ENCODE results near the gene MED13L.
A peak's percentile ranks its signal among the peaks of the same experiment; 100 is the strongest.

The MED13L gene

GRCh38 chr12:116089080-116089479 lies 188.4 kb downstream of the MED13L start:
- no peak for DNase-seq (ENCODE audit: low read depth)

- DNase-seq (ENCODE audit: low read depth), result no peak
These were observed 189.5 kb downstream of the MED13L start for GRCh38 chr12:116087962-116088361.

GRCh38 chr12:116087399-116087798 lies 190.1 kb downstream of the MED13L start:
- DNase-seq (ENCODE audit: low read depth), result no peak

- no peak for DNase-seq (ENCODE audit: low read depth)
These were observed 197.1 kb downstream of the MED13L start for GRCh38 chr12:116080415-116080814.

GRCh38 chr12:116078396-116078795 lies 199.1 kb downstream of the MED13L start:
- DNase-seq (ENCODE audit: low read depth), result no peak

GRCh38 chr12:116077431-116077830 lies 200.1 kb downstream of the MED13L start:
- DNase-seq (ENCODE audit: low read depth), result no peak

- no peak for DNase-seq (ENCODE audit: low read depth)
These were observed 201.1 kb downstream of the MED13L start for GRCh38 chr12:116076399-116076798.

GRCh38 chr12:116074686-116075085 lies 202.8 kb downstream of the MED13L start:
- DNase-seq (ENCODE audit: low read depth), result no peak

- DNase-seq (ENCODE audit: low read depth), result no peak
These were observed 205.8 kb downstream of the MED13L start for GRCh38 chr12:116071555-116072230.

- no peak for DNase-seq (ENCODE audit: low read depth)
These were observed 207.0 kb downstream of the MED13L start for GRCh38 chr12:116070444-116070843.

GRCh38 chr12:116069943-116070342 lies 207.6 kb downstream of the MED13L start:
- no peak for DNase-seq (ENCODE audit: low read depth)

- DNase-seq (ENCODE audit: low read depth), result no peak
These were observed 208.6 kb downstream of the MED13L start for GRCh38 chr12:116068853-116069252.

GRCh38 chr12:116068371-116068770 lies 209.1 kb downstream of the MED13L start:
- no peak for DNase-seq (ENCODE audit: low read depth)

GRCh38 chr12:116067892-116068291 lies 209.6 kb downstream of the MED13L start:
- no peak for DNase-seq (ENCODE audit: low read depth)

GRCh38 chr12:116066381-116067230 lies 210.9 kb downstream of the MED13L start:
- DNase-seq (ENCODE audit: low read depth), result peak; percentile 44

GRCh38 chr12:116065606-116066005 lies 211.9 kb downstream of the MED13L start:
- no peak for DNase-seq (ENCODE audit: low read depth)

GRCh38 chr12:116064493-116064892 lies 213.0 kb downstream of the MED13L start:
- DNase-seq (ENCODE audit: low read depth), result no peak

GRCh38 chr12:116062698-116063097 lies 214.8 kb downstream of the MED13L start:
- no peak for DNase-seq (ENCODE audit: low read depth)

- no peak for DNase-seq (ENCODE audit: low read depth)
These were observed 216.7 kb downstream of the MED13L start for GRCh38 chr12:116060764-116061163.

- DNase-seq (ENCODE audit: low read depth), result no peak
These were observed 217.6 kb downstream of the MED13L start for GRCh38 chr12:116059904-116060303.

- DNase-seq (ENCODE audit: low read depth), result no peak
These were observed 218.9 kb downstream of the MED13L start for GRCh38 chr12:116058574-116058973.

GRCh38 chr12:116057356-116057755 lies 220.1 kb downstream of the MED13L start:
- no peak for DNase-seq (ENCODE audit: low read depth)

- DNase-seq (ENCODE audit: low read depth), result no peak
These were observed 221.4 kb downstream of the MED13L start for GRCh38 chr12:116055895-116056607.

All from T follicular helper cell (primary cell).